OCI-M1 (cell line): ENCODE results near the gene PDIK1L.
A peak's percentile ranks its signal among the peaks of the same experiment; 100 is the strongest.

Experiments
- DNase-seq: peaks from one replicate; lab custom pipeline; 2025; lab: John Stamatoyannopoulos, UW

The PDIK1L gene

GRCh38 chr1:26155370-26156284 lies 44.0 kb downstream of the PDIK1L start:
- DNase-seq = no peak

DNA sequence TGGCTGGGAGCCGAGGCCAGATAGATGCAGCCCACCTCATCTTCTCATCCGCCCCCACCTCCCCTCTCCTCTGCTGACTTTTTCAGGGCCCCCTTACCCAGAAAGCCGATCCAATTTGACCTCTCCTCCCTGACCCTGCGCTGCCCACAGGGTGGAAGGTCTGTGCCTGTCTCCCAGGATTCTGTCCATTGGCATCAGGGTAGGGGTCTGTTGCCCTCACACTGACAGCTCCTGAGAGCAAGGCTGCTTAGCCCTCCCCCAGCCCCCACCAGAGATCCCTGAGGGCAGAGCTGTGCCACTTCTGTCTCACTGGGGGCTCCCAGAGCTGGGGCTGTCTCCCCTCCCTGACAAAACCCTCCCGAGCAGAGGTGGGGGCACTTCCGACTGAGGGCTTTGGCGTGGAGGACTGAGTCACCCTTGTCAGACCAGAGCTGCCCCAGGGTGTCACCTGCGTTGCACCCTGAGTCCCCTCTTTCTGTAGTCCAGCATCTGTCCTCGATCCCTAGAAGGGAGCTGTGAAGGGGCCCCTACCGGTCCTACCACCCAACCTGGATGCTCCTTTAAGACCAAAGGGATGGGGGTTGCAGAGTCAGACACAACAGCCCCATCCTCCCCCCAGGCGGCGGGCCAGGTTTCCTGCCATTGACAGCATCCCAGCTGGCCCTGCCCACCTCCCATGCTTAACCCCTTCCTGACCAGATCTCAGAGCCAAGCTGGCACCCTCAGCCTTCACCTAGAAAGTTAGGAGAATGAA lies 44.8 kb downstream of the PDIK1L start:
- no peak for DNase-seq

DNA sequence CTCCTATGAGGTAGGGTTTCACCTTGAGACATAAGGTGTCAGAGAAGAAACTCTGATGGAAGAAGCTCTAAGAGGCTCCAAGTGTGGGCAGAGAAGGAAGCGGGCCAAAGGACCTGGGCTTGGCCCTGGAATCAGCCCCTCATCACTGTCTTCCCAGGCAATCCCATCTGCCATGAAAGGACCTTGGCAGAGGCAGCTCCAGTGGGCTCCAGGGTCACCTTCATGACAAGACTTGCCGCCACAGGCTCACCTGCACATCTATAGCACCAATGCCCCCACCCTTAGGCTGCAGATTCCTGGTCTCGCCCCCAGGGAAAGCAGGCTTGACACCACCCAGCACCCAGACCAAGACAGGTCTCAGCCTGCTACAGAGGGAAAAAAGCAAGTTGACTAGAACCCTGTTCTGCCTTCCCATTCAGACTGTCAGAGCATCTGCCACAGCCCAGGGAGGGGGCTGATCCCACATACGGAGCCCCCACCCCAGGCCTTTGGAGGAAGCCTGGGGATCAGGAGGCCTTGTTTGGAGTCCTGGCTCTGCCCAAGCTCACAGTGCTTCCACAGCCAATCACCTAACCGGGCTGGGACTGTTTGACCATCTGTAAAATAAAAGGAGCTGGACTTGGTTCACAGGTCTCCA lies 46.8 kb downstream of the PDIK1L start:
- no peak for DNase-seq

- DNase-seq = no peak
Measured at GRCh38 chr1:26158908-26159742, 47.5 kb downstream of the PDIK1L start, which contains the start of gene FAM110D. Gene FAM110D (plus strand): TSS chr1:26159079. CDS start chr1:26161292, 2,213 bp downstream.

- DNase-seq = no peak
Measured at GRCh38 chr1:26159743-26160039, 48.1 kb downstream of the PDIK1L start.

GRCh38 chr1:26160527-26161414 lies 49.1 kb downstream of the PDIK1L start:
- no peak for DNase-seq

DNA sequence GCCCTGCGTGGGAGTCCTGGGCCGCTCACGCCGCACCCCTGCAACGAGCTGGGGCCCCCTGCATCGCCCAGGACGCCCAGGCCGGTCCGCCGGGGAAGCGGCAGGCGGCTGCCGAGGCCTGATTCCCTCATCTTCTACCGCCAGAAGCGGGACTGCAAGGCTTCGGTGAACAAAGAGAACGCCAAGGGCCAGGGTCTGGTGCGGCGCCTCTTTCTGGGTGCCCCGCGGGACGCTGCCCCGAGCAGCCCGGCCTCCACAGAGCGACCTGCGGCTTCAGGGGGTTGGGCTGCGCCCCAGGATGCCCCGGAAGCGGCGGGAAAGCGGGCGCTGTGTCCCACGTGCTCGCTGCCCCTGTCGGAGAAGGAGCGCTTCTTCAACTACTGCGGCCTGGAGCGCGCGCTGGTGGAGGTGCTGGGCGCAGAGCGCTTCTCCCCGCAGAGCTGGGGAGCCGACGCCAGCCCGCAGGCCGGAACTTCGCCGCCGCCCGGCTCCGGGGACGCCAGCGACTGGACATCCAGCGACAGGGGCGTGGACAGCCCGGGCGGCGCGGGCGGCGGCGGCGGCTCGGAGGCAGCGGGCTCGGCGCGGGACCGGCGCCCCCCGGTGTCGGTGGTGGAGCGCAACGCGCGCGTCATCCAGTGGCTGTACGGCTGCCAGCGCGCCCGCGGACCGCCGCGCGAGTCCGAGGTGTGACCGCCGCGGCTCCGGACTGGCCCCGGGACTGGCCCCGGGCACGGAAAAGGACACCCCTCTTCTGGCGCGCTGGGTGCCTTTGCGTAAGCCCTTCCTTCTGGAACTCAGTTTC lies 50.0 kb downstream of the PDIK1L start:
- DNase-seq = peak; percentile 39

DNA sequence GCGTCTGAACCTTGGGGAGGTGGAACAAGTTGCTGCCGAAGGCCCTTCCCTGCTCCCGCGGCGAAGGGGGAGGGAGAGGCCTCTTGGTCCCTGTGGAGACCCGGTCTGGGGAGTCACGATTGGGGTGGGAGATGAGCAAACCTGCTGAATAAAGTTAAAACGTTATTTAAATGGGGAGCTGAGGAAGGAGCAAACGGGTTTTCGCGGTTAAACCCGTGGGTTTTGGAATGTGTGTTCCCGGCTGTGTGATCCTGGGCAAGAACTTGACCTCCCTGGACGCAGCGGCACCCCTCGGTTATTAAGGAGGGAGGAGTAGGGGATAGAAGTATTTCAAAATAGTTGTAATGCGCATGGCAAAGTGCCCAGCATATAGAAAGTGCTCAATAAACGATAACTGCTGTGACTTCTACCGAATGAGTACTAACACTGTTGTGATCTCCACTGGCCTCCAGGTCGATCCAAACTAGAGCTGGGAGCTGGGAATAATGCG lies 50.6 kb downstream of the PDIK1L start:
- DNase-seq = no peak

GRCh38 chr1:26163684-26164035 lies 52.0 kb downstream of the PDIK1L start:
- no peak for DNase-seq

- peak; percentile 51 for DNase-seq
Measured at GRCh38 chr1:26164036-26164860, 52.6 kb downstream of the PDIK1L start.

DNA sequence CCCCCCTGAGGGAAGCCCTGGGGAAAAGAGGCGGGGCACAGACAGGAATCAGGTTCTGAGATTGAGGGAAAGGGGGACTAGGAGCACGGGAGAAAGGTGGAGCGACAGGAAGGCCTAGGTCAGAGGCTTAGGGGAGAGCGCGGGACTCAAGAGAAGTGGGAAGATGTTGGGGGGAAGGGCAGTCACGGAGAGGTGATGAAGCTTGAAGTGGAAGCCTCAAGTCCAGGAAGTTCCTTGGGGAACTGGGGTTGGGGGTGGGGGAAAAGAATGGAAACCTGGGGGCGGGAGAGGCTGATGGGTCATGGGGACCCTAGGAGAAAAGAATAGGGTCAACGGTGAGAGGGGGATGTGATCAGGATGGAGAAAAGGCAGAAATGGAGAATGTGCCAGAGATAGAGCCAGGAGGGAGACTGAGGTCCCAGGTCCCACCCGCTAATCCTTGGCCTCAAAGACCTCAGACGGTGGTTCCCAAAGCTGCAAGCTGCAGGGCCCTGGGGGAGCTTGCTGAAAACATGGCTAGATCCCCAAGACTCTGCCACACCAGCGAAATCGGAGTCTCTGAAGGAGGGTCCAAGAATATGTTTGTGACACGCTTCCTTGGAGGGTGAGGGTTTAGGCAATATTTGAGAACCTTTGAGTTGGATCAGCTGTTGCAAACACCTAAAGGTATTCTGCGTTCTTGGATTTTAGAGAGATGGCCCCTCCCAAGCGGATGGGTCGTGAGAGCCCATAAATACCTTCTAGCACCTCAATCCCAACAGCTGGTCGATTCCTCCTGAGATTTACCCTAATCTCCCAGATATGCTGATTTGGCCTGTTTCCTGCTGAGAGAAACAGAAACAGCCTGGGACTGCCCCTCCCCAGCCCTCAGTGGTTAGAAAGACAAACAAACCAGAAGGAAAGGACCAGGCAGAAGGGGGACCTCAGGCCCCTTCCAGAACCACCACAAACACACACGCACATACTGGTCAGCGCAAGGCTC lies 53.5 kb downstream of the PDIK1L start:
- DNase-seq = no peak

DNA sequence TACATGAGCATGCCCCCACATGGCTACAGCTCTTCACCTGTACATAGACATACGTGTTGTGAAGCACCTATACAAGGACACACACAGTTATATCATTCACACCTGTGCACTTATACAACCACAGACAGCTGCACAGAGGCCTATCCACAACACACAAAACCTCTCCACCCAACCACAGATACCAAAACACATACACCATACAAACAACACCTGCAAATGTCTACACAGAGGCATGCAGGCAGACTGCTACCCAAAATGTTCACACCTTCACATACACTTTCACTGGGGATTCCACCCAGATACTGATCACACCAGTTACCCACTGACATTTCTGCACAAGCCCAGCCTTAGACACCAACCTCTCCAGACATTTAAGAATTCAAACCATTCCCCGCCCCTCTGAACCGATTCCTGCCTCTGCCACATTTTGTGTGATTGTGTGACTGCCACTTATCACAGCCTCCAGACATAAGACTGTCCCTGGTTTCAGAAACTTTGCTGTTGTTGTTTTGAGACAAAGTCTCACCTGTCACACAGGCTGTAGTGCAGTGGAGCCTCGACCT lies 55.2 kb downstream of the PDIK1L start:
- DNase-seq = no peak

- DNase-seq = no peak
Measured at GRCh38 chr1:26168410-26169197, 57.0 kb downstream of the PDIK1L start, which contains the start of gene C1orf232. Gene C1orf232 (minus strand): TSS chr1:26168963. CDS start chr1:26168499, 464 bp downstream.

- DNase-seq = no peak
Measured at GRCh38 chr1:26169198-26169554, 57.6 kb downstream of the PDIK1L start.

DNA sequence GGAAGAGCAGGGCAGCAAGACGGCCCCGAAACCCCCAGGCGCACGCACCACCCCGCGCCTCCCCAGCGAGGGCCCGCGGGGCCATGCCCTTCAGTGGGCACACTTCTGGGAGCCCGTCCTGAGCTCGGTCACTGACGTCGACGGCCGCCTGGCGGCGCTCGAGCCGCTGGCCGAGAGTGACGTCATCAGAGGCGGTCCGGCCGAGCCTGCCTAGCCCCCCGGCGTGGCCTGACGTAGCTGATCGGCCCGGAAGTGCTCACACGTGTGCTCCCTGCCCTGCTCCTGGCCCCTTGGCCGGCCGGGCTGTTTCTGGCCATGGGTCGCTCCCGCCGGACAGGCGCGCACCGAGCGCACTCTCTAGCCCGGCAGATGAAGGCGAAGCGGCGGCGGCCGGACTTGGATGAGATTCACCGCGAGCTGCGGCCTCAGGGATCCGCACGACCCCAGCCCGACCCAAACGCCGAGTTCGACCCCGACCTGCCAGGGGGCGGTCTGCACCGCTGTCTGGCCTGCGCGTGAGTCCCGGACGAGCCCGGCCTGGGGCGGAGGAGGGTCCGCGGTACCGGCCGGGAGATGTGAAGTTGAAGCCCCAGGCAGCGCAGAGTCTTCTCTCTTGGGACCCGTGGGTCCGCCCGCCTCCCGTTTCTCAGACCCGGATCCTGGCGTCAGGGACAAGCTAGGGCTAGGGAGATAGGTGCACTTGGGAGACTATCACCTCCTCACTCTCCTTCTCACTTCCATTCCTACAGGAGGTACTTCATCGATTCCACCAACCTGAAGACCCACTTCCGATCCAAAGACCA lies 58.2 kb downstream of the PDIK1L start, which contains the start of gene ZNF593:
Gene ZNF593 (plus strand): TSS at position 240 of the 803 bp plus-strand sequence. CDS start 76 bp downstream, at position 316.
- DNase-seq = peak; percentile 96

GRCh38 chr1:26170472-26170821 lies 58.8 kb downstream of the PDIK1L start:
- no peak for DNase-seq
